IPS-NIHi7 (cell line): ENCODE data around the gene CEP112.
A peak's percentile ranks its signal among the peaks of the same experiment; 100 is the strongest.

Experiments
- DNase-seq: peaks from one replicate; pipeline ENCODE4 v3.0.0; 2012; ENCODE audit warnings: mixed read lengths; ENCODE audit errors: extremely low spot score

Gene CEP112

DNA sequence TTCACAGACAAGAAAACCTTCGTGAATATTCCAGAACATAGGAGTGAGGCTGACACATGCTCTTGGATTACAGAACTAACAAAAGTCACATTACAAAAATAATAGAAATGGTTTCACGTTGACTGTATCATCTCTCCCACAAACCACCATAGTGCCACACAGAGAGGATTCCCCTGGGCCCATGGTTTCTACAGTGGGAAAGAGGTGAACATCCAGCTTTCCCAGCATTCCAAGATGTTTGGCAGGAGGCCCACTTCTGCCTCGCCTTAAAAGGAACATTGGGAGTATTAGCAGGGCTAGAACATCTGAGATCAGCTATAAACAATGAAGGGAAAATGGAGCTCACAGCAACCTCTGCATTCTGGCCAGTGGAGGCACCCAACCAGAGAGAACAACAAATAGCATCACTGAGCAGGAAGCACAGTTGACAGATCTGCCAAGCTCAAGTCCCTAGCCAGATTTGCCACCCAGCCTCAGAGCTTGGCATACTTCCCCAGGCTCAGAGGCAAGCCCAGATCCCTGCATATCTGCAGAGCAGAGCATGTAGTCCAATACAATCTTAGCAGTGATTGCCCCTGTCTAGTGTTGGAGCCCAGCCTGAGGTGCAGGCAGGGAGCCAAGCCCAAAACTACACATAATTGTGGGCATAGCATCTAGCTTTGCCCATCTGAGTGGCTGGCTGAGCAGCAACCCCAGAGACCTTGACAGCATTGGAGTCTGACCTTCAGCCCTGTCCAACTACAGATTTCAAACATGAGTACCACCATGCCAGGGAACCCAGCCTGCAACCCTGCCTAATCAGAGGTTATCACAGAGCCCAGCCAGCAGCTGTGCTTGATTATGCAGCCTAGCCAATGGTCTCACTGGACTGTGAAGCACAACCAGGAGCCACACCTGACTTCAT is 260.4 kb downstream of the CEP112 start:
- no peak for DNase-seq

DNA sequence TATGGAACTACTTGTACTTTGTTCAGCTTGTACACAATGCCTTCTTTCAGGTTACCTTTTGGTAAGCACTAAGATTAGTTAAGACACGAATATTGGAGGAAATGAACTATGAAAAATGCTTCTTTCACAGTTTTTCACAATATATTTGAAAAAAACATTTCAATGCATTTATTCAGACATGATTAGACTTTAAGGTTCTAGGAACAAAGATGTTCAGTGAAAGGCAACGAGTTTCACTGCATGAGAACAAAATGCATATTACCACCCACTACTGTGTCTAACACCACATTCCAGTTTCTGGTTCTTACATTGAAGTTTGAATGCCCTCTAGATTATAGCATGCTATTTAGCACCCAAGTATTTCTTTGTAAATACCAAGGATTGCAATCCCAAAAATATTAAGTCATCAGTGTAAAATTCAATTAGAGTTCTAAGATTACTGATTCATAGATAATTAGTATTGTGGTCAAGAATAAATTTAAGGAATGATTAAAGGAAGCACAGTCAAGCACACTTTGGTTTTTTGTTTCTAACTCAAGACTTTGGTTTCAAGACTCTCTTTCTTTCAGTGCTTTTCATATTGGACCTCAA is 261.7 kb downstream of the CEP112 start:
- no peak for DNase-seq

DNA sequence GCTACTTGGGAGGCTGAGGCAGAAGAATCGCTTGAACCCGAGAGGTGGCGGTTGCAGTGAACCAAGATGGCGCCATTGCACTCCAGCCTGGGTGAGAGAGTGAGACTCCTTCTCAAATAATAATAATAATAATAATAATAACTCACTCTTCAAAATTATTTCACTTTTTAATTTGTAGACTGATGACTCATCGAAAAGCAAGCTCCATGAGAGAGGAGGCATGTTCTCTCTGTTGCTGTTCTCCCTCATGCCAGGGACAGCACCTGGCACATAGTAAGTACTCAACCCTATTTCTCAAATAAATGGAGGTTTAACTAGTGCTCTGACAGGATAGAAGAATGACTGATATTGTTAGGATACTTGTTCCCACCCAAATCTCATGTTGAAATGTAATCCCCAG is 265.3 kb downstream of the CEP112 start:
- no peak for DNase-seq

DNA sequence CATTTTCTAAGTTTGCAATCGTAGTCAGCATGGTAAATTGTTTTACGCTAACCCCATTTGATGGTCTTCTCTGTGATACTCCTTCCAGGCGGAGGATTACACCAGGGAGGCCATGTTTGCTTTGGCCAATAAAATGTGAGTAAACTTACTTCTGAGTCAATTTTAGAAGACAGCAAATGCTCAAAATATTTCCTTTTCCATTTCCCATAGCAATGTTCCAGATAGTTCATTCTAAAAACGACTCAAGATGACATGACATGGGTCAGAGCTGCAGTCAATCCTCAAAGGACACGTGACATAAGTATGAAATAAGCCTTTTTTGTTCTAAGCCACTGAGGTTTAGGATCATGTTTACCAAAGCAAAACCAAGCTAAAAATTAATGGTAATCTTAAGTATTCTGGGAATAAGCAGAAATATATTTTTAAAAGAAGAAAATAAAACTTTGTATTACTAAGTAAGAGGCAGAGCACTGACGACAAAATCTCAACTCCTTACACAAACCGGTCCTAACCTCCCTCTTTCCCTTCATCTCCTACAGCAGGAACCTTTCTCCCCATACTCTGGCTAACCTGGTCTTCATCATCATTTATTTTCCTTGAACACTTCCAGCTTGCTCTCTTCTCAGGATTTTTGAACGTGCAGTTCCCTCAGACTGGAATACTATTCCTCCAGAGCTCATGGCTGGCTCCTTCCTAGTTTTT is 266.2 kb downstream of the CEP112 start:
- DNase-seq, result no peak

DNA sequence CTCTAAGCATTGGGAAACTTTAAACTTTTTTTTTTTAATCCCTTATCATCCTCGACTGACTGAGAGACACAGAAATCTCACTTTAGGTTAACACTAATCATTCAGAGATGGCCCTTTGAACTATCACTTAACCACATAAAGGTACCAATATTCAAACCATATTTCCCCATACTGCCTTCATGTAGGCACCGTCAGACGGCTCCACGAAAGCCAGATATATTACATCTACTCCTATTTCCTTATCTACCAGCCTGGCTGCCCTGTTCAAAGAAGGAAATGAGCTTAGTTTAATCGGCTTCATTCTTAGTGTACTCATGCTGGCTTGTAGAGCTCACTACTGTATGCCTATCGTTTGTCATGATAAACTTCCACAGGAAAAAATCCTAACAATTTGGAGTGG is 270.9 kb downstream of the CEP112 start:
- no peak for DNase-seq

DNA sequence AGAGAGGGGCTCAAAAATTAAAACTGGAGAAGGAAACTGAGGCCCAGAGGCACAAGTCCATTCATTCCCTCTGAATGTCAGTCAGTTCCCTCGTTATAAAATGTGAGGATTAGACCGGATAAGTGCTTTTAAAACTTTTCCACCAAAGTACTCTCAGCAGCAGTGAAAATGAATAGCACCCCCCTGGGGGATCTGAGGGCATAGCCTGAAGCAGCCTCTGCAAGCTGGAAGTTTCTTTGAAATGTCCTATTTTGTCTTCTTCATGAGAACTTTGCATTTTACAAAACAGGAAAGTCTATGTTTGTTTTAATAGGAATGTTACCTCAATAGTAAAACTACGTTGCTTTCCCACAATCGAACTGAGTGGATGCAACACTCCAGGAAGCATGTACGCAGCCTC is 273.0 kb downstream of the CEP112 start:
- peak; percentile 35 for DNase-seq

DNA sequence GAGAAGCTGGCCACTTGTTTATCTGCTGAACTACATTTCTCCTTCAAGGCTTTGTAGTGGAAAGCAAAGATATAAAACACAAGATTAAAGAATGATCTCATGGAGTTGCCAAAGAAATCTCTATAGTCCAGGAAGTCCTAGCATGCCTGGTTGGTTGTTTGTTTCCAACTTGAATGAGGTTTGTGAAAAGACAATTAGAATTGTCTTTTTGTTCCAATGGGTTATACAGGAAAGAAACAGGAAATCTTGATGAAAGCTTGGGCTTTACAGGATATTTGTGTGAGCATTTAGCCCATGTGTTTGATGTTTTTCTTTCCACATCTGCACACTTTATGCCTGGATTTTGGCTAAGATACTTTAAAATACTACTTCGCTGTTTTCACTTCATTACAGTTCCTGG is 273.4 kb downstream of the CEP112 start:
- no peak for DNase-seq

DNA sequence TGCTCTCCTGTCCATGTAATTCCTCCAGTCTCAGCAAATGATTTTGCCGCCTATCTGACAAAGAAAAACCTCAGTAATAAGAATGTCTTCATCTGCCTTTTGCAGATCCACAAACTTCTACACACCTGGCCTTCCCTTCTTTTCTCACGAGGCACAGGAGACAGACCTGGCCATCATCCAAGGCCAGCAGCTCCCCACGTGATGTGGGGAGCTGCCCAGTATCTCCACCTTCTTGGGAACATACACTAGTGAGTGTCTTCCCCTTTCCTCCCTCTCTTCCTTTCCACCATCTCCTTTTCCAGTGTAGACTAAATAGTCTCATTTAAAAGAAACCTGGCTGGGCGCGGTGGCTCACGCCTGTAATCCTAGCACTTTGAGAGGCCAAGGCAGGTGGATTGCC is 274.4 kb downstream of the CEP112 start:
- DNase-seq, result no peak

DNA sequence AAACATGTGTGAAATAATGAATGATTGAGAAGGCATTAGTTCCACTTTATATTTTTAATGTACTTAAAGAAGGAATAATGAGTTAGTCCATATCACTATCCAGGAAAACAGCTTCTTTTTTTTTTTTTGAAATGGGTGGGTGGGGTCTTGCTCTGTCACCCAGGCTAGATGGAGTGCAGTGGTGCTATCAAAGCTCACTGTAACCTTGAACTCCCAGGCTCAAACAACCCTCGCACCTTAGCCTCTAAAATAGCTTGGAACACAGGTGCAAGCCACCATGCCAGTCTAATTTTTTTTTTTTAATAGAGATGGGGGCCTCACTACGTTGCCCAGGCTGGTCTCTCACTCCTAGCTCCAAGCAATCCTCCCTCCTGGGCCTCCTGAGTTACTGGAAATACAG is 275.5 kb downstream of the CEP112 start:
- no peak for DNase-seq

DNA sequence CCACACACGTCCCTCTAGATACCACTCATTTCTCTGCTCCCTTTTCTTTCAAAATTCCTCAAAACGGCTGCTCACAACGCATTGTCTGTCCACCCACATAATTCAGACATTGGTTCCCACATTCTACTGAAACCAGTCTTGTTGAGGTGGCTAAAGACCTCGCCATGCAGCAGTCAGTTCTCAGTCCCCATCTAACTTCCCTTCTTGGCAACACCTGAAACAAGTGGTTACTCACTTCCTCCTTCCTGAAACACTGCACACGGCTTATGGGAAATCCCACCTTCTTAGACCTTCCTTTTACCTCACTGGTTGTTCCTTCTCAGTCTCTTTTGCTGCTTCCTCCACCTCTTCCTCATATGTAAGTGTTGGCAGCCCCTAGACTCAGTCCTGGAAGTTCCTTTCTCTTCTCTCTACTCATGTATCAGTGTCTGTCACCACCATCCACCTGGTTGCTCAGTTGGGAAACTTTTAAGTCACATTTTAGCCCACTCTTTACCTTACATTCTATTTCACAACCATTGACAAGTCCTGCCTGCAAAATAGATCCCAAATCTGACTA is 277.1 kb downstream of the CEP112 start:
- DNase-seq, result no peak

DNA sequence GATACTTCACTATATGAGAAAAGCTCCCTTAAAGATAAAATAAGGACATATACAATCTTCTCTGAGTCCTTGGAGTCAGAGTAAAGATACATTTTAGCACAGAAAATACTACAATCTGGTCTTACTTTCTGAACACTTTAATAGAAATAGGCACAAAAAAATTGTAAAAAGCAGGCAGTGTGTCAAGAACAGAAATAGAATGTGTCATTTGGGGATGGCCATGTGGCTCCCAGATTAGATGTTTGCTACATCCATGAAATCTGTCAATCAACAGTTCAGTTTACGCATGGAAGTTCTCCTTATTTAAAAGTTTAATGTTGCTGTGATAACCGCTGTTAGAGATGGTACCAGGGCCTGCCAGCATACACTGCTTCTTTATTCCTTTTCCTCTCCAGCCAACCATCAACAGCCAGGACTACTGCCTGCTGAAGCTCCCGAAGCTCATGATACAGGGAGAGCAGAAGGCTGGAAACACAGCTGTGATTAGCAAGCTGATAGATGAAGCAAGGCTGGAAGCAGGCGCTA is 278.5 kb downstream of the CEP112 start:
- DNase-seq, result no peak

DNA sequence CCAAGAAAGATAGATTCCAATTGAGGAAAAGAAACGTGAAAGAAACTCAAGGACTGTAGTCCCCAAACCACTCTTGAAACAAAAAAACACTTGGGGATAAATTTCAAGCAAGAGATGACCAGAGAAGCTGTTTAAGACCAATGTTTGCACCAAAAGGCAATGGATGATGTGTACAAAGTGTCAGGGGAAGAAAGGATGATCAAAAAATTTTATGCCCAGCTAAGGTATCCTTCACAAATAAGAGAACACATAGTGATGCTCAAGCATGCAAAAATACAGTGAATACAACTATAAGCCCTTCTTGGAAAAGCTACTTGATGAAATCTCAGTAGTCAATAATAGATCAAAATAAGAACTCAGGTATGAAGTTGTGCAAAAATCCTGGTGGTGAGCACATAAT is 281.1 kb downstream of the CEP112 start:
- no peak for DNase-seq

DNA sequence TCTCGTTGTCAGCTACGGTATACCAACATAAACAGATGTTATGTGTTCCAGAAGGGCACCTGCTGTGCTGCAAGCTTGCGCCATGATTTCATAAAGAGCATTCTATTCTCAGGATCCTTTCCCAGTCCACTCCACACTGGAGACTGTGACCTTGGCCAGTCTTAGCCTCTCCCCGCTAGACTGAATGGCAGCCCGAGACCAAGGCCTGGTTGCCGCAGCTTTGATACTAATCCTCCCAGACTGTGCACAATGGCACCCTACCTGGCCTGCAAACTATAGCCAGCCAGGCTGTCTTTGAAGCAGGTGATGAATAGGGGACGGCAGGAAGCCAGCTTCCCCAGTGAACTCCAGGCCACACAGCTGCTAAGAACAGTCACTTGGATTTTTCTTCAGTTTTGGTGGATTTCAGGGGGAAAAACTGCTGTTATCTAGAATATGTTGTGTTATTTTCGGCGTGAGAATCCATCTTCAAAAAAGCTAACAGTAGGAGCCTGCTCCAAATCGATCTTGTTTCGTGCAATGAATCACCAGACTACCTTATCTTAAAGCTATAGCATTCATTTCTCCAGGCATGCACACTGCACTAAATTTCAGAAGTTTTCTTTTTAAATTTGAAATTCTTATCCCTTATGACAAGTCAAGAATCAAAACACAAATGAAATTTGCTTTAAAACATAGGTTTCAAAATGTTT is 289.0 kb downstream of the CEP112 start:
- peak; percentile 56 for DNase-seq

DNA sequence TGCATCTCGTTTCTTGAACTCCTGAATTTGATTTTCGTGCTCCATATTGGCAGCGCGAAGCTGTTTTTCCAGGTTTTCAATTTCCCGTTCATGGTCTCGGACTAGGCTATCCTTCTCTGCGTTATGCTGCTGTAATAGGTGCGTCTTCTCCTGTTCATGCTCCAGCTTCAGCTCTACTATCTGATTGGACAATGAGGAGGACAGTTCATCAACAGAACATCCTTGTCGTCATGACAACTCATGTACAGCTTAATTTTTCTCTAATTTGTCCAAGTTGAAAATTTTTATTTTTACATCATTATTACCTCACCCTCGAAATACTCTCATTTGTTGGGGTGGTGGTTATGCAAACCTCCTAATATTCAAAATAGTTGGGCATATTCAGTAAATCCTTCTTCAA is 289.8 kb downstream of the CEP112 start:
- DNase-seq, result no peak

DNA sequence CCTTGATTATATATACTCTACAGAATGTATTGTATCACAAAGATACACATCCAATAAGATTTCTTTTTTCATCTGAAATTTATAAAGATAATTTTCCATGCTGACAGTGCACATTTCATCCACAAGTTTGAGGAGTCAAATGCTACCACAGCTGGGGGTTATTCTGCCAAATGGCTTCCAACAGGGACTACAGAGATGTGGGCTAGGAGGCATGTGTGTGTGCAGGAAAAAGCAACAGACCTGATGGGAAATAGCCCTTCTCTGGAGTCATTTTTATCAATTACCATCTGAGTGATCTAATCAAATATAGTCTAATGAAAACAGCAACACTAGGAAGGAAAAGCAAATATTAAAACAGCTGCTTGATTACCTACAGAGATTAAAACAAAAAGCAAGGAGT is 290.5 kb downstream of the CEP112 start:
- DNase-seq, result no peak

DNA sequence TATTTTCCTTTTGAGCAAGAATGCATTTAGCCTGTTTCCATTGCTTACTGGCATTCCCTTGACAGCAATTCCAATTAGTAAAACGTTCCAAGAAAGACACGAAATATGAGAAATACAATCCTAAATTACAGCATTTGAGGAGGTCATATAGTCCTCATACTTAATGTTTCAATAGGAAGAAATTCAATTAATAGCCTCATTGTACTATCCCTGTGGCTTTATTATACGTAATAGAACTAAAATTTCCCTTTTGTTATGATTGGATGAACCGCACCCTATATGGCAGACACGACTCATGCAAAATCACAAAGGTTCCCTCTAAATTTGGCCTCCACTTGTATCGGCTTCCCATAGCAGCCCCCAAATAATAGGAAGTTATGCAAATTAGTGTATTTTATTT is 291.7 kb downstream of the CEP112 start:
- no peak for DNase-seq

DNA sequence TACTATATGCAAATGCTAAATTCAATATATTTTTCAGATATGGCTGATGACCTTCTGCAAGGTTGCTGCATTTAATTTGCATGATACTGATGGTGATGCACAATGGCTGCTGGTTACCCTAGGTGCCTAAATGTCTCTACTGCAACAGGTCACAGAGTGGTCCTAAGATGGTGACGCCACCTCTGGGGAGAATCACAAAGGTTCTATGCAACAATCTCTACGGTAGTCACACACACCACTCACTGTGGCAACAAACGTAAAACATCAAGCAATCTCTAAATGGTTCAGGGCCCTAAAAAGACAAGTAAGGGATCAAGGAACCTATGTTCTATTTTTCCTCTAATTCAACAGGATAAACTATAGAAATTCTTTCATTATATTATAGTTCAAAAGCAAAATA is 293.3 kb downstream of the CEP112 start:
- no peak for DNase-seq

DNA sequence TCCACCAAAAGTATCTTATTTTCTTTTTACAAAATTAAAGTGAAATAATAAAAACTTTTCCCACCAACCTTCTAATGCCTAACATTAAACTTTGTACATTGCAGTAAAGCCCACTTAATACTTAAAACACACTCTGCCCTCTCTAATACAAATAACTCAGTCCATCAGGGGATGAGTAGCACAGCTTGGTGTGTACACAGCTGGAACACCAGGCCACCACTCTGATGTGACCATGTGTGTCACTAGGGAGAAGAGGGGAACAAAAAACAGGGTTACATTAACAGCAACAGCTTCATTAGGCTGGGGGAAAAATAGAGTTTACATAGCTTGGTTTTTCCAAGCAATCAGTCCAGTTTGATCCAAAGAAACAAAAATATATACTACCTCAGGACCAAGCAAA is 295.0 kb downstream of the CEP112 start:
- DNase-seq, result no peak

DNA sequence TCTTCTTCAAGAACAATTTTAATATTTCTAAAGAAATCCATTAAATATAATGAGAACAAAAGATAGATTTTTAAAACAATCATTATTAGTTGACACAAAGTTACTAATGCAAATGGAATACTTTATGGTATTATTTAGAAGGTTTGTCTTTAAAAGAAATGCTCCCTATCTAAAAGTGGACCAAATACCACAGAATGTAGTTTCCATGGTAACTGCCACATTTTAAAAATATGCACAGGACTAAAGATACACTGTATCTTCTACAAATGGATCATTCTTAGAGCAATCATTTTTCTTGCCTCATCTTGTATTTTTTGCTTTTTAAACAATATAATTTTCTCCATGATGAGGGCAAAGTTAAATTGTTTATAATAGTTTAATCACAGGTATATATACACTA is 296.0 kb downstream of the CEP112 start:
- DNase-seq, result no peak

DNA sequence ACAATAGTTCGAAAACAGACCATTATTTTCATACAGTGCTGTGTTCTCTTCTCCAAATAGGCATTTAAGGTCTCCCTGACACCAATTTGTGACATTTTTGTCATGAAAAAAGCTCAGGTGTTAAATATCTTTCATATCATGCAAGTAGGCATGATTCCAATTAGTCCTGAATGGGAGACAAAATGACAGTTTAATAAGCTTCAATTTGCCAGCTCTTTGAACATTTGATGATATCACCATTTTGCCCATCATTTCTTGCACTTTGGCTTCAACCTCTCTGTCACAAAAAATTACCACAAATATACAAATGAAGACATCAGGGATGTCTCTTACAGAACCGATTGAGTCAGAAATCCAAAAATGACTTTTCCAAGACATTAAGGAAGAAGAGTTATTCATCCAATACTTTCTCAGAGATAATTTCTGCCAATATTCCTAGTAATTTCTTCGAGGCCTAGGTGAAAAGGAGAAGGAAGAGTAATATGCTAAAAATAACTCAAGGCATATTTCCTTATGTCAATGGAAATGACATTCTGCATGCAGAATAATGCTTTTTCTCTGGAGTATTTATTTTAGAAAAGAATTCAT is 298.1 kb downstream of the CEP112 start:
- DNase-seq, result no peak

DNA sequence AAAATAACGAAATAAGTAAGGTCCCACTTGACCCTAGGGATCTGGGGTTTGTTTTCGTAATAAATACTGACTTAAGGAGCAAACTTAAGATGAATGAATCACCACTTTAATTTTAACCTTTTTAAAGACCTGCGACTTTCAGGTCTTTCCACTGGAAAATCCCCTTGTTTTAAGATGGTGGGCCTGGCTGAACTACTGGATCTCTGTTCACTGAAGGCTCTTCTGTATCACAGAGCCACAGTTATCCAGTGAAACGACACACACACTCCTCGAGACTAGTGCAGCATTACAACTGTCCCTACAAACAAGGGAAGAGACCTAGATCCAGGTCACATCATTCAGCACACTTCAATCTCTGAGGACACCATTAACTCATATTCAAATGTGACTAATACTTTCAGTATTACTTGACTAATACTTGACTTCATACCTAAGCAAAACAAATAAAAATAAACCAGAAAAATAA is 299.0 kb downstream of the CEP112 start:
- no peak for DNase-seq
